Ramos (cell line): Measurements from ENCODE around the gene UBE2F.
"Not testable (repeated sequence)": the region's sequence is repeated elsewhere in the genome, so short reads cannot be mapped to it uniquely, and the experiment has no call there.

ENCODE experiments used
- in situ Hi-C: fragments of 300-500 bp; cut with MboI; formaldehyde crosslinking; loops from one replicate; pipeline ENCODE4 v1.14.3; 2022; ENCODE audit warnings: low sequenced_read_pairs; ENCODE audit not compliant: unreplicated experiment

Gene UBE2F

GRCh38 chr2:237977380-237977779, 10.6 kb downstream of the UBE2F start:
- in situ Hi-C loops: no loop called here

- in situ Hi-C loops: no loop called here
These were observed 11.4 kb downstream of the UBE2F start for GRCh38 chr2:237978058-237978712.

- in situ Hi-C loops: no loop called here
These were observed 12.5 kb downstream of the UBE2F start for GRCh38 chr2:237979331-237979730.

- in situ Hi-C loops: no loop called here
These were observed 13.3 kb downstream of the UBE2F start for GRCh38 chr2:237980087-237980486.

GRCh38 chr2:237980751-237981150, 13.9 kb downstream of the UBE2F start:
- in situ Hi-C loops: no loop called here

GRCh38 chr2:237981621-237982020, 14.8 kb downstream of the UBE2F start:
- in situ Hi-C loops: not testable (repeated sequence)

GRCh38 chr2:237982039-237982725, 15.4 kb downstream of the UBE2F start:
- in situ Hi-C loops: no loop called here

- in situ Hi-C loops: no loop called here
These were observed 17.1 kb downstream of the UBE2F start for GRCh38 chr2:237983922-237984321.

- in situ Hi-C loops: no loop called here
These were observed 20.5 kb downstream of the UBE2F start for GRCh38 chr2:237987268-237987667.

GRCh38 chr2:237993701-237994100, 26.9 kb downstream of the UBE2F start:
- in situ Hi-C loops: no loop called here

GRCh38 chr2:237995036-237995435, 28.2 kb downstream of the UBE2F start:
- in situ Hi-C loops: no loop called here

- in situ Hi-C loops: no loop called here
These were observed 29.3 kb downstream of the UBE2F start for GRCh38 chr2:237996021-237996593.

- in situ Hi-C loops: no loop called here
These were observed 30.7 kb downstream of the UBE2F start for GRCh38 chr2:237997521-237997920.

GRCh38 chr2:237998530-237998929, 31.7 kb downstream of the UBE2F start:
- in situ Hi-C loops: no loop called here

- in situ Hi-C loops: no loop called here
These were observed 36.6 kb downstream of the UBE2F start for GRCh38 chr2:238003234-238004031.

GRCh38 chr2:238004077-238004830, 37.4 kb downstream of the UBE2F start:
- in situ Hi-C loops: no loop called here

GRCh38 chr2:238005528-238005927, 38.7 kb downstream of the UBE2F start:
- in situ Hi-C loops: no loop called here

- in situ Hi-C loops: no loop called here
These were observed 39.7 kb downstream of the UBE2F start for GRCh38 chr2:238006510-238006909.

GRCh38 chr2:238007924-238008323, 41.1 kb downstream of the UBE2F start:
- in situ Hi-C loops: no loop called here

- in situ Hi-C loops: no loop called here
These were observed 42.7 kb downstream of the UBE2F start for GRCh38 chr2:238009563-238009962.
